HFFc6 (cell line): ENCODE measurements around the gene KLHL29. TPM values are rescaled to one million over a fixed set of nuclear protein-coding genes. Genes with fewer than 3 reads are reported as not detected.

Experiments
- DNase-seq: peaks from one replicate; pipeline ENCODE4 v3.0.0-alpha.2; 2018
- H3K27ac Mint-ChIP-seq: 2 replicates; pipeline ENCODE4 v1.8.0; 2020; ENCODE audit warnings: mild to moderate bottlenecking, mixed read lengths
- H3K27me3 Mint-ChIP-seq: 2 replicates; pipeline ENCODE4 v1.8.0; 2021; ENCODE audit warnings: mild to moderate bottlenecking, moderate library complexity, mixed read lengths; ENCODE audit not compliant: insufficient read depth
- H3K36me3 Mint-ChIP-seq: 2 replicates; pipeline ENCODE4 v1.8.0; 2021; ENCODE audit warnings: low read depth, mixed read lengths
- H3K4me1 Mint-ChIP-seq: 2 replicates; pipeline ENCODE4 v1.8.0; 2020; ENCODE audit warnings: low read depth, mixed read lengths
- H3K4me3 Mint-ChIP-seq: 2 replicates; pipeline ENCODE4 v1.8.0; 2020; ENCODE audit warnings: mild to moderate bottlenecking, moderate library complexity, mixed read lengths
- H3K9me3 Mint-ChIP-seq: 2 replicates; pipeline ENCODE4 v1.8.0; 2020; ENCODE audit warnings: mild to moderate bottlenecking, mixed read lengths
- total RNA-seq, 6 experiments: library from RNA; stranded (reverse); fragmentation: NEBNext Ultra II Directional; extraction: Animal tissue kit (Norgen Biotek cat#: 25700); gene quantifications; 2 replicates in 1 of 6; 3 replicates in 5 of 6; pipeline ENCODE4 v1.2.3, GENCODE V29; 2021
- TF ChIP-seq, protein P1 (sequence below): fragments of 200-600 bp; sonication (generic); IDR thresholded peaks from 2 replicates; pipeline ENCODE4 v1.5.0; 2021; ENCODE audit warnings: antibody characterized with exemption, mild to moderate bottlenecking

KLHL29 gene
- total RNA-seq, 6 experiments from 2014 or later: 7.4 to 9.7 (median 8.6) TPM

- no peak overlapping the region for H3K27ac Mint-ChIP-seq
- TF ChIP-seq, protein P1, sequence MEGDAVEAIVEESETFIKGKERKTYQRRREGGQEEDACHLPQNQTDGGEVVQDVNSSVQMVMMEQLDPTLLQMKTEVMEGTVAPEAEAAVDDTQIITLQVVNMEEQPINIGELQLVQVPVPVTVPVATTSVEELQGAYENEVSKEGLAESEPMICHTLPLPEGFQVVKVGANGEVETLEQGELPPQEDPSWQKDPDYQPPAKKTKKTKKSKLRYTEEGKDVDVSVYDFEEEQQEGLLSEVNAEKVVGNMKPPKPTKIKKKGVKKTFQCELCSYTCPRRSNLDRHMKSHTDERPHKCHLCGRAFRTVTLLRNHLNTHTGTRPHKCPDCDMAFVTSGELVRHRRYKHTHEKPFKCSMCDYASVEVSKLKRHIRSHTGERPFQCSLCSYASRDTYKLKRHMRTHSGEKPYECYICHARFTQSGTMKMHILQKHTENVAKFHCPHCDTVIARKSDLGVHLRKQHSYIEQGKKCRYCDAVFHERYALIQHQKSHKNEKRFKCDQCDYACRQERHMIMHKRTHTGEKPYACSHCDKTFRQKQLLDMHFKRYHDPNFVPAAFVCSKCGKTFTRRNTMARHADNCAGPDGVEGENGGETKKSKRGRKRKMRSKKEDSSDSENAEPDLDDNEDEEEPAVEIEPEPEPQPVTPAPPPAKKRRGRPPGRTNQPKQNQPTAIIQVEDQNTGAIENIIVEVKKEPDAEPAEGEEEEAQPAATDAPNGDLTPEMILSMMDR: no peak
- no peaks in the 10 kb centered on the region for H3K9me3 Mint-ChIP-seq
- DNase-seq: no peak
- no peaks in the 10 kb centered on the region for H3K36me3 Mint-ChIP-seq
- no peaks in the 10 kb centered on the region for H3K4me1 Mint-ChIP-seq
- H3K27me3 Mint-ChIP-seq: peaks cover 3% of the 10 kb centered on the region
- no peak overlapping the region for H3K4me3 Mint-ChIP-seq
Observed at GRCh38 chr2:23508066-23508390, 123.0 kb downstream of the KLHL29 start.

DNA sequence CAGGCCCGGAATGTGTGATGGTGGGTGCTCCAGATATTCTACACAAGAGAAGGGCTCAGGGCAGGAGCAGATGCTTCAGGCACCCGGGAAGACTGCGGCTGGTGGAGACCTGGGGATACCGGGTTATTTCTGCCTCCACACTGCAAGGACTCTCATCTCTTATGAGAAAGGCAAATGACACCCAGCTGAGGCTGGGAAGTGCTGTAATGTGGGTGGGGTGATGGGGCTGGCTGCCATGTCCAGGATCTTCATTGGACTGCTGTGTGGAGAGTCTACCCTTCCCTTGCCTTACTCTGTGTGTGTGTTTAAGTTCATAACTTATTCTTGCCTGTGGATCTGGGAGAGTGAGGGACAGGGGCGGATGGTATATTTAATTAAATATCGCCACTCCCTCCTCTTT is 124.1 kb downstream of the KLHL29 start:
- H3K4me1 Mint-ChIP-seq: no peaks in the 10 kb centered on the region
- no peak overlapping the region for H3K27ac Mint-ChIP-seq
- H3K4me3 Mint-ChIP-seq: no peak overlapping the region
- peaks cover 4% of the 10 kb centered on the region for H3K27me3 Mint-ChIP-seq
- TF ChIP-seq, protein P1: no peak
- DNase-seq: no peak
- no peaks in the 10 kb centered on the region for H3K9me3 Mint-ChIP-seq
- H3K36me3 Mint-ChIP-seq: no peaks in the 10 kb centered on the region

DNA sequence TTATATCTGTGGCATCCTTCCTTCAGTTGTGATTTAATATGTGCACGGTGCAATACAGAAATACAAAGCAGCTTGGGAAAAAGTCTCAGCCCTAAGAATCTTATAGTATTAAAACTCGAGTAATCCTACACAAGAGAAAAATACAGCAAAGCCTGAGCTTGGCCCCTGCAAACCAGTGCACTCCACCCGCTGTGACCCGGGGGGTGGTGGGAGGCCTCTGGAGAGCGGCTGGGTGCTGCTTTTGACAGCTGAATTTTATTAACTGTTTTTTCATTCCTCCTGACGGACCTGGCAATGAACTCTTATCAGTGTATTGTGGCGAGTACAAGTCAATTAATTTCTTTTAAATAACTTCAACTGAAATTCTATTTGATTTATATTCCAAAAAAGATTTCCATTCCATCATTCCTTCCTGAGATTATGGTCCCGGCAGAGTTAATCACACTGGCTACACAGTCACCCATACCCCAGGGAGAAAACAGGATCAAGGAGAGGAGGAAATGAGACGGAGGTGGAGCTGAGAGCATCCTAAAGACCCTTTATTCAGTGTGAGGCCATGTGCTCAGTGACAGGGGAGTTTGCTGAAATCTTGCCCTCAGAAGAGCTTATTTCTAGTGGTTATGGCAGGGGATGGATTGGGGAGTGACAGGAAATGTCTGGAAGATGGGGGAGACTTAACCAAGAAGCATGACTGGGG is 124.8 kb downstream of the KLHL29 start:
- TF ChIP-seq, protein P1: no peak
- DNase-seq: no peak
- H3K9me3 Mint-ChIP-seq: no peaks in the 10 kb centered on the region
- no peaks in the 10 kb centered on the region for H3K4me1 Mint-ChIP-seq
- H3K27me3 Mint-ChIP-seq: peaks cover 4% of the 10 kb centered on the region
- no peaks in the 10 kb centered on the region for H3K36me3 Mint-ChIP-seq
- no peak overlapping the region for H3K27ac Mint-ChIP-seq
- no peak overlapping the region for H3K4me3 Mint-ChIP-seq

DNA sequence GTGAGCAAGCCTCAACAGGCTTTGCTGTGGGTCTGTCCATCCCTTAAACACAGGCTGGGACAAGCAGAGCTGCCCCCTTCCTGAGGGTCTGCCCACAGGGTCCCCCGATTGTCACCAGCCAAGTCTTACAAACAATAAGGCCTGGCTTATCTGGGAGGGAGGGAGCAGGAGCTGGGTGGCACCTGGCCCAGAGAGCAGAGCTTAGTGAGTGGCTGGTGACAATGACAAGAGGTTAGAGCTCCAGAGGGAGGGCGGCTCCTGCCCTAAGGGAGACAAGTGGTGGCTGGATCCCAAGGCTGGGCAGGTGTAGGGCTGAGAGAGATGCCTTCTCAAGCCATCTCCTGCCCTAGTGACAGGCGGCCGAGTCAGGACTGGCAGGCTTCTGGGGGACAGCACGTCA is 125.5 kb downstream of the KLHL29 start:
- Mint-ChIP-seq H3K9me3 (no peaks in the 10 kb centered on the region), H3K27me3 (peaks cover 4% of the 10 kb centered on the region), H3K27ac (no peak overlapping the region)

DNA sequence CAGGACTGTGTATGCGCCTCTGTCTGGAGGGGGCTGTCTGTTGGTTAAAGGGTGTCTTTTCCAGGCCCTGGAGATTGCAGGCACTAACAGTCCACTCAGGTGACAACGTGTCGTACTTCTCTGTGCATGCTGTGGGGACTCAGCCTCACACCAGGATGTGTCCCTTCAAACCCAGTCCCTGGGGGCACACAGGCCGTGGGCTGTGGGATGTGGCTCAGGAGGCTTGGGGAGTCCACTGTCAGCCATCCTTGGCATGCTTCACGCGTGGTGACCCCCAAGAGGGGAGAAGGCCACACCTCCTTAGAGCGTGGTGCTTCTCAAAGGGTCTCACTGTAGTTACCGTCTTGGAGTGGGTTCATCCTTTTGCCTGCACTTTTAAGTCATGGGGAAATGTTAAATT is 127.8 kb downstream of the KLHL29 start:
- Mint-ChIP-seq H3K27ac (no peak overlapping the region), H3K4me3 (no peak overlapping the region), H3K4me1 (no peaks in the 10 kb centered on the region), H3K9me3 (no peaks in the 10 kb centered on the region), H3K36me3 (no peaks in the 10 kb centered on the region), H3K27me3 (peaks cover 4% of the 10 kb centered on the region)
- no peak for DNase-seq
- TF ChIP-seq, protein P1: no peak

More for the DNA sequence above, 125.5 kb downstream of the KLHL29 start:
- H3K4me1 Mint-ChIP-seq: no peaks in the 10 kb centered on the region
- H3K36me3 Mint-ChIP-seq: no peaks in the 10 kb centered on the region
- no peak for DNase-seq
- no peak overlapping the region for H3K4me3 Mint-ChIP-seq
- TF ChIP-seq, protein P1: no peak
